ENCODE data around the gene HSPA6.

DNA sequence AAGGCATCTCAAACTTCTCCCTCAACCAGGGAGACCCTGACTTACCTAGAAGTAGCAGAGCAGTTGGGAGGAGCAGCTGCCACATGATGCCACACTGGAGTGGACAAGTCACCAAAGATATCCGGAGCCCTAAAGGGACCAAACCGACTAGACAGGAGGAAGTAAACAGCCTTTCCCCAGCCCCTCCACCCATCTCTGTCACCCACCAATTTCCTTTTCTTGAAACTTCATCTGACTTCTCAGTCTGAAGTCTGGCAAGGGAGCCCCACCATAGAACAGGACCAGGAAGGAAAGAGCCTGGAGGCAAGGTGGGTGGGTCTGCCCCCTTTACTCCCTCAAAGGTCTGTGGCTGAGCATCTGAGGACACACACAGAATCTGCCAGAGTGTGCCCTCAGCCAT is 25.3 kb downstream of the HSPA6 start, which contains the start of gene FCGR3A:
- TF ChIP-seq, protein P1, sequence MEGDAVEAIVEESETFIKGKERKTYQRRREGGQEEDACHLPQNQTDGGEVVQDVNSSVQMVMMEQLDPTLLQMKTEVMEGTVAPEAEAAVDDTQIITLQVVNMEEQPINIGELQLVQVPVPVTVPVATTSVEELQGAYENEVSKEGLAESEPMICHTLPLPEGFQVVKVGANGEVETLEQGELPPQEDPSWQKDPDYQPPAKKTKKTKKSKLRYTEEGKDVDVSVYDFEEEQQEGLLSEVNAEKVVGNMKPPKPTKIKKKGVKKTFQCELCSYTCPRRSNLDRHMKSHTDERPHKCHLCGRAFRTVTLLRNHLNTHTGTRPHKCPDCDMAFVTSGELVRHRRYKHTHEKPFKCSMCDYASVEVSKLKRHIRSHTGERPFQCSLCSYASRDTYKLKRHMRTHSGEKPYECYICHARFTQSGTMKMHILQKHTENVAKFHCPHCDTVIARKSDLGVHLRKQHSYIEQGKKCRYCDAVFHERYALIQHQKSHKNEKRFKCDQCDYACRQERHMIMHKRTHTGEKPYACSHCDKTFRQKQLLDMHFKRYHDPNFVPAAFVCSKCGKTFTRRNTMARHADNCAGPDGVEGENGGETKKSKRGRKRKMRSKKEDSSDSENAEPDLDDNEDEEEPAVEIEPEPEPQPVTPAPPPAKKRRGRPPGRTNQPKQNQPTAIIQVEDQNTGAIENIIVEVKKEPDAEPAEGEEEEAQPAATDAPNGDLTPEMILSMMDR (IDR thresholded peaks at IDR 0.05): no peak
- no peak for TF ChIP-seq POLR2A (IDR thresholded peaks at IDR 0.05)
- no peak for TF ChIP-seq POLR2AphosphoS5 (IDR thresholded peaks at IDR 0.05)
